ENCODE data around the gene TMX1. TPM values are rescaled to one million over a fixed set of nuclear protein-coding genes. Genes with fewer than 3 reads are reported as not detected.

The TMX1 gene
- total RNA-seq, 4 donors from 2014 or later: 20.9 to 33.0 (median 26.5) TPM

GRCh38 chr14:51261151-51261550 is 21.1 kb downstream of the TMX1 start:
- Histone ChIP-seq H3K9me3 (no peaks in the 10 kb centered on the region), H3K27ac (no peak overlapping the region), H3K4me3 (no peak overlapping the region), H3K36me3 (peaks cover 0 to 21% of the 10 kb centered on the region in 2 donors), H3K27me3 (no peaks in the 10 kb centered on the region), H3K4me1 (peaks cover 0 to 13% (median 4%) of the 10 kb centered on the region in 3 donors)
- 88 to 100% methylated on average over 1 to 2 of the region's 2 CpGs for WGBS, 2 donors (ENCODE audit: low coverage in 1 of 2)
- TF ChIP-seq POLR2A (IDR thresholded peaks at IDR 0.05): no peak
- no peak for ATAC-seq

DNA sequence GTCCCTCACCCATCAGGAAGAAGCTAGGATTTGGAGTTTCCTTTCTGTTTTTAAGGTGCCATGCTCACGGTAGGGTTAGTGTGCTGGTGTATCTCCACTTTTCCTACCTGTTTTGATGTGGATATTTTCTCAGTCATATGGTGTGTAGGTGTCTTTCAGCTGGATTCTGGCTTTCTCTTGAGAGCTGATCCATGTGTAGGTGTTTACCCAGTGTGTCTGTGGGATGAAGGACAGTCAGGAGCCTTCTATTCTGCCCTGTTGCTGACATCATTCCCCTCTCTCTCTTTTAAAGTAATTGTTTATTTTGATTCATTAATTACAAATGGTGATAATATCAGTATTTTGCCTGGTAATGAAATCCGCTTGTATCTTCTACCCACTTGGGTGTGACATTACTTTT is 22.8 kb downstream of the TMX1 start:
- ATAC-seq: no peak
- Histone ChIP-seq H3K4me3 (no peak overlapping the region), H3K27me3 (no peaks in the 10 kb centered on the region), H3K9me3 (no peaks in the 10 kb centered on the region), H3K36me3 (peaks cover 0 to 7% of the 10 kb centered on the region in 2 donors), H3K4me1 (peaks cover 0 to 13% (median 4%) of the 10 kb centered on the region in 3 donors), H3K27ac (no peak overlapping the region)
- TF ChIP-seq, protein P1, sequence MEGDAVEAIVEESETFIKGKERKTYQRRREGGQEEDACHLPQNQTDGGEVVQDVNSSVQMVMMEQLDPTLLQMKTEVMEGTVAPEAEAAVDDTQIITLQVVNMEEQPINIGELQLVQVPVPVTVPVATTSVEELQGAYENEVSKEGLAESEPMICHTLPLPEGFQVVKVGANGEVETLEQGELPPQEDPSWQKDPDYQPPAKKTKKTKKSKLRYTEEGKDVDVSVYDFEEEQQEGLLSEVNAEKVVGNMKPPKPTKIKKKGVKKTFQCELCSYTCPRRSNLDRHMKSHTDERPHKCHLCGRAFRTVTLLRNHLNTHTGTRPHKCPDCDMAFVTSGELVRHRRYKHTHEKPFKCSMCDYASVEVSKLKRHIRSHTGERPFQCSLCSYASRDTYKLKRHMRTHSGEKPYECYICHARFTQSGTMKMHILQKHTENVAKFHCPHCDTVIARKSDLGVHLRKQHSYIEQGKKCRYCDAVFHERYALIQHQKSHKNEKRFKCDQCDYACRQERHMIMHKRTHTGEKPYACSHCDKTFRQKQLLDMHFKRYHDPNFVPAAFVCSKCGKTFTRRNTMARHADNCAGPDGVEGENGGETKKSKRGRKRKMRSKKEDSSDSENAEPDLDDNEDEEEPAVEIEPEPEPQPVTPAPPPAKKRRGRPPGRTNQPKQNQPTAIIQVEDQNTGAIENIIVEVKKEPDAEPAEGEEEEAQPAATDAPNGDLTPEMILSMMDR (IDR thresholded peaks at IDR 0.05): no peak
- TF ChIP-seq POLR2AphosphoS5 (IDR thresholded peaks at IDR 0.05) (no peak), EP300 (IDR thresholded peaks at IDR 0.05) (no peak), POLR2A (IDR thresholded peaks at IDR 0.05) (no peak)
- WGBS, 2 donors (ENCODE audit: low coverage in 1 of 2): 94 to 100% methylated on average over 2 of the region's 2 CpGs

GRCh38 chr14:51269634-51270033 is 29.6 kb downstream of the TMX1 start:
- 83 to 95% methylated on average over 1 of the region's 1 CpG for WGBS, 2 donors (ENCODE audit: low coverage in 1 of 2)
- no peak for TF ChIP-seq EP300 (IDR thresholded peaks at IDR 0.05)
- TF ChIP-seq POLR2A (IDR thresholded peaks at IDR 0.05): no peak
- TF ChIP-seq, protein P1 (IDR thresholded peaks at IDR 0.05): no peak
- no peak for TF ChIP-seq POLR2AphosphoS5 (IDR thresholded peaks at IDR 0.05)

GRCh38 chr14:51276605-51277004 is 36.6 kb downstream of the TMX1 start:
- Histone ChIP-seq H3K27ac (no peak overlapping the region), H3K4me1 (no peaks in the 10 kb centered on the region), H3K36me3 (no peaks in the 10 kb centered on the region), H3K9me3 (no peaks in the 10 kb centered on the region), H3K4me3 (no peak overlapping the region), H3K27me3 (no peaks in the 10 kb centered on the region)
- WGBS, 2 donors (ENCODE audit: low coverage in 1 of 2): 100% methylated on average over 1 of the region's 1 CpG
- TF ChIP-seq EP300 (IDR thresholded peaks at IDR 0.05): no peak
- TF ChIP-seq, protein P1 (IDR thresholded peaks at IDR 0.05): no peak
- TF ChIP-seq POLR2A (IDR thresholded peaks at IDR 0.05): no peak
- no peak for TF ChIP-seq POLR2AphosphoS5 (IDR thresholded peaks at IDR 0.05)
- ATAC-seq: no peak

More at GRCh38 chr14:51269634-51270033, 29.6 kb downstream of the TMX1 start:
- H3K27me3 ChIP-seq: no peaks in the 10 kb centered on the region
- H3K36me3 ChIP-seq: no peaks in the 10 kb centered on the region
- no peaks in the 10 kb centered on the region for H3K9me3 ChIP-seq
- no peak for ATAC-seq
- no peak overlapping the region for H3K4me3 ChIP-seq
- H3K27ac ChIP-seq: no peak overlapping the region
- peaks cover 0 to 13% (median 4%) of the 10 kb centered on the region in 3 donors for H3K4me1 ChIP-seq

DNA sequence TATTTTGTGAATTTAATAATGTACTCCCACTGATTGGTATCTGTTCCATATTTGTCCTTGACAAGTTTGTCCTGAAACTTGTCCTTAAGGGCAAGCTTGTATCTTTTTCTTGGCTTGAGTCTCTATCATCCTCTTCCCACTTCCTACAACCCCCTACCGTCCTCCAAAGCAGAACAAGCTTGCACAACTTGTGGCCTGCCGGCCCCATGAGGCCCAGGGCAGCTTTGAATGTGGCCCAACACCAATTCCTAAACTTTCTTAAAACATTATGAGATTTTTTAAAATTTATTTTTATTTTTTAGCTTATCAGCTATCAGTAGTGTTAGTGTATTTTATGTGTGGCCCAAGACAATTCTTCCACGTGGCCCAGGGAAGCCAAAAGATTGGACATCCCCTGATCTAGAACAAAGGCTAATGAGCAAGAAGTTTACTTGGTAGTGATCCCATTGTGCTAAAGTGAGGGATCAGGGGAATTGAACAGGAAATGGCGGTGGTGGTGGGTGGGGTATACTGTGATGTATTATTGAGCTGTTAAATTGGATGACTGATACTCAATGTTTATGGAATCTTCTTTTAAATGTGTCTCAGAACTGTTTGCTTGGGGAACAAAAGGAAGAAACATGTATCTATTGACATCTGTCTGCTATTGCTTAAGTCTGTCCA is 37.8 kb downstream of the TMX1 start:
- TF ChIP-seq POLR2A (IDR thresholded peaks at IDR 0.05) (no peak), POLR2AphosphoS5 (IDR thresholded peaks at IDR 0.05) (no peak), EP300 (IDR thresholded peaks at IDR 0.05) (no peak)
- TF ChIP-seq, protein P1 (IDR thresholded peaks at IDR 0.05): no peak
- Histone ChIP-seq H3K4me3 (no peak overlapping the region), H3K27me3 (no peaks in the 10 kb centered on the region), H3K9me3 (no peaks in the 10 kb centered on the region), H3K4me1 (peaks cover 0 to under 1% (median 0%) of the 10 kb centered on the region in 3 donors), H3K27ac (no peak overlapping the region), H3K36me3 (no peaks in the 10 kb centered on the region)
- WGBS, 2 donors (ENCODE audit: low coverage in 1 of 2): 80 to 81% methylated on average over 4 of the region's 4 CpGs
- no peak for ATAC-seq
